ENCODE data around the gene PTBP2.

Gene PTBP2

GRCh38 chr1:96815914-96816313, 94.3 kb downstream of the PTBP2 start:
- no peak for DNase-seq (ENCODE audit: low read depth)
- TF ChIP-seq, protein P1, sequence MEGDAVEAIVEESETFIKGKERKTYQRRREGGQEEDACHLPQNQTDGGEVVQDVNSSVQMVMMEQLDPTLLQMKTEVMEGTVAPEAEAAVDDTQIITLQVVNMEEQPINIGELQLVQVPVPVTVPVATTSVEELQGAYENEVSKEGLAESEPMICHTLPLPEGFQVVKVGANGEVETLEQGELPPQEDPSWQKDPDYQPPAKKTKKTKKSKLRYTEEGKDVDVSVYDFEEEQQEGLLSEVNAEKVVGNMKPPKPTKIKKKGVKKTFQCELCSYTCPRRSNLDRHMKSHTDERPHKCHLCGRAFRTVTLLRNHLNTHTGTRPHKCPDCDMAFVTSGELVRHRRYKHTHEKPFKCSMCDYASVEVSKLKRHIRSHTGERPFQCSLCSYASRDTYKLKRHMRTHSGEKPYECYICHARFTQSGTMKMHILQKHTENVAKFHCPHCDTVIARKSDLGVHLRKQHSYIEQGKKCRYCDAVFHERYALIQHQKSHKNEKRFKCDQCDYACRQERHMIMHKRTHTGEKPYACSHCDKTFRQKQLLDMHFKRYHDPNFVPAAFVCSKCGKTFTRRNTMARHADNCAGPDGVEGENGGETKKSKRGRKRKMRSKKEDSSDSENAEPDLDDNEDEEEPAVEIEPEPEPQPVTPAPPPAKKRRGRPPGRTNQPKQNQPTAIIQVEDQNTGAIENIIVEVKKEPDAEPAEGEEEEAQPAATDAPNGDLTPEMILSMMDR (IDR thresholded peaks at IDR 0.05; ENCODE audit: insufficient read depth, low read depth, low read length, missing control alignments), result no peak
- no peak overlapping the region for H3K4me3 ChIP-seq (ENCODE audit: low read depth, low read length)

- no peak overlapping the region for H3K4me3 ChIP-seq (ENCODE audit: low read depth, low read length)
- DNase-seq (ENCODE audit: low read depth), result no peak
- TF ChIP-seq, protein P1 (IDR thresholded peaks at IDR 0.05; ENCODE audit: insufficient read depth, low read depth, low read length, missing control alignments), result no peak
Measured at GRCh38 chr1:96820107-96820506, 98.5 kb downstream of the PTBP2 start.

DNA sequence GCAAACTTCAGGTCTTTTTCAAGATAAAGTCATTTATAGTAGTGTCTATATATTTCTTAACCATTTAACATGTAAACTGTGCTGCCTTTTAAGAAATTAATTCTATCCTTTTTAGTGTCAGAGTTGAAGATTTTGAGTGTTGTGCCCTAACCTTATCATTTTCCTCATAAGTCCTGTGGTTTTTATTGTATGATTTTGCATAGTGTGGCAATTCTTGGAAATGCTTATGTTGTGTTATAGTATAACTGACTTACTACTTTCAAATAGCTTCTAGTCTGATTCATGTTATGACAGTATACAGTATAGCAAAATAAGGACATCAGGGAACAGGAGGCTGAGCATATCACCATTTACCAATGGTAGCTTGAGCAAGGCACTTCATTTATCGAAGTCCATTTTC, 99.1 kb downstream of the PTBP2 start:
- no peak for DNase-seq (ENCODE audit: low read depth)
- TF ChIP-seq, protein P1 (IDR thresholded peaks at IDR 0.05; ENCODE audit: insufficient read depth, low read depth, low read length, missing control alignments), result no peak
- H3K4me3 ChIP-seq (ENCODE audit: low read depth, low read length), result no peak overlapping the region

DNA sequence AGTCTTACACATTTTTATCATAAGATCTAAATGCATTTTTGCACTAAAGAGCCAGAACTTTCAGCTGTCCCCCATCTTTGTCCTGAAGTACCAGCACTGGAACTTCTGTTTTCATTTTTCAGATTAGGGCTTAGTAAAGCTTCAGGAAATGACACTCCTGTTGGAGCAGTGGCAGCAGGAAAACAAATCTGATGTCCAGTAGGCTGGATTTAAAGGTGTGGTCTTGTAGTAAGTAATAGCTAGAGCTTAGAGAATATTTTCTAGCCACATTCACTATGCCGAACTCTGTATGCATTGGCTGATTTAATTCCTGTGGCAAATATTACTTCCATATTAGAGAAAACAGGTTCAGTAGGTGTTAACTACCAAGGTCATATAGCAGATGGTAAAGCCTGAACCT, 103.6 kb downstream of the PTBP2 start:
- TF ChIP-seq, protein P1 (IDR thresholded peaks at IDR 0.05; ENCODE audit: insufficient read depth, low read depth, low read length, missing control alignments), result no peak
- DNase-seq (ENCODE audit: low read depth), result no peak
- H3K4me3 ChIP-seq (ENCODE audit: low read depth, low read length), result no peak overlapping the region

DNA sequence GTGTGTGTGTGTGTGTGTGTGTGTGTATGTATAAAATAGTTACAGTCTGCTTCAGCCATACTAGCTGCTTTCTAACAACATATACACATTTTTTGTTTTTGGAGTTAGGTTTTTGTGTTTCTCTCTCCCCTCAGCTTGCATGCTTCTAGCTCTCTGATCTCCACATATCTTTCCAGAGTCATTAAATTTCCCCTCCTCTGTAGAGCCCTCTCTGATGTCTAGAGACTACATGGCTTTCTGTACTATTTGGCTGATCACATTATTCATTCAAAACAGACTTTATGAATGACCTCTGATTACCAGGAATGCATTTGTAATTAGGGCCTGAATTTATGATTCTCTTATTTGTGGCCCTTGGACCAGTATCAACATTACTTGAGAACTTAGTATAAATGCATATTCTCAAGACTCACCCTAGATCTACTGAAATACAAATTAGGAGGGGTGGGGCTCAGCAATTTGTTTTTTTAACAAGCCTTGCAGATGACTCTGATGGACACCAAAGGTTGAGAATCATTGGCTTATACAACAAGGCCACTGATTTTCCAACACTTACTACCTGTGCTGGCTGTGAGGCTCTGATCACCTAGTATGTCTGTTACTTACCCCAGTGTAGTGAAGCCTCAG, 104.5 kb downstream of the PTBP2 start:
- TF ChIP-seq, protein P1 (IDR thresholded peaks at IDR 0.05; ENCODE audit: insufficient read depth, low read depth, low read length, missing control alignments), result no peak
- no peak for DNase-seq (ENCODE audit: low read depth)
- no peak overlapping the region for H3K4me3 ChIP-seq (ENCODE audit: low read depth, low read length)

- no peak overlapping the region for H3K4me3 ChIP-seq (ENCODE audit: low read depth, low read length)
- DNase-seq (ENCODE audit: low read depth), result no peak
Measured at GRCh38 chr1:96833376-96833775, 111.8 kb downstream of the PTBP2 start.

More at GRCh38 chr1:96833376-96833775, 111.8 kb downstream of the PTBP2 start:
- TF ChIP-seq, protein P1 (IDR thresholded peaks at IDR 0.05; ENCODE audit: insufficient read depth, low read depth, low read length, missing control alignments), result no peak

All from GM12865 (cell line).